ENCODE results near the gene TH. TPM values are rescaled to one million over a fixed set of nuclear protein-coding genes. Genes with fewer than 3 reads are reported as not detected.

TH gene
- total RNA-seq, 2 experiments from 2014 or later: not detected

DNA sequence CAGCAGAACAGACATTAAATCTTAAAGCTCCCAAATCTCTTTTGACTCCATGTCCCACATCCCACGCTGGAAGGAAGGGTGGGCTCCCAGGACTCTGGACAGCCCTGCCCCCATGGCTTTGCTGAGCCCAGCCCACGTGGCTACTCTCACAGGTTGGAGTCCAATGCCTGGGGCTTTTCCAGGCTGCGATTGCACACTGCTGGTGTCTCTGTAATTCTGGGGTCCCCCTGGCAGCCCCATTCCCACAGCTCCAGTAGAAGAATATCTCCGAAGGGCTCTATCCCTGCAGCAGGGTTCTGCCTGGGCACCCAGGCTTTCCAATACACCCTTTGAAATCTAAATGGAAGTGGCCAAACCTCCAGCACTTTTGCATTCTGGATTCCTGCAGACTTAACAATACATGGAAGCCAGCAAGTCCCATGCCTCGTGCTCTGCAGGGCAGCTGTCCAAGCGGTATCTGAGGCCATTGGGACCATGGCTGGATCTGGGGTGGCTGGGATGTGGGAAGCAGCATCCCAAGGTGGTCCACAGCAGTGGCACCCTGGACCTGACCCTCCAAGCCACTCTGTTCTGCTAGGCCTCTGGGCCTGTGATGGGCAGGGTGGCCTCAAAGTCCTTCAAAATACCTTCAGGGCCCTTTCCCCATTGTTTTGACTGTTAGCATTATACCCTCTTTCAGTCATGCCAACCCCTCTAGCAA is 47.9 kb upstream of the TH start:
- intact Hi-C loops (cut with micrococcal nuclease; ENCODE audit: unreplicated experiment): no loop called here
- DNase-seq (ENCODE audit: low spot score): no peak
- POLR2A ChIA-PET: no interaction called here
- Histone ChIP-seq H4K20me1 (ENCODE audit: insufficient read depth, low read length) (no peaks in the 10 kb centered on the region), H3K4me1 (ENCODE audit: insufficient read depth, low read length, poor library complexity, severe bottlenecking) (no peaks in the 10 kb centered on the region), H3K79me2 (ENCODE audit: insufficient read depth, low read depth, low read length) (no peaks in the 10 kb centered on the region), H3K4me3 (ENCODE audit: low read depth, low read length, poor library complexity, severe bottlenecking) (no peak overlapping the region), H3K4me2 (ENCODE audit: low read length) (no peak overlapping the region), H3K9me3 (ENCODE audit: low read length) (no peaks in the 10 kb centered on the region), H3K36me3 (ENCODE audit: insufficient read depth, low read length) (no peaks in the 10 kb centered on the region), H3K9me2 (ENCODE audit: insufficient read depth, low read length) (no peaks in the 10 kb centered on the region), H2AFZ (ENCODE audit: low read length) (no peak overlapping the region), H3K27ac (ENCODE audit: low read depth, low read length, poor library complexity, severe bottlenecking) (no peak overlapping the region)
- CTCF ChIA-PET (ENCODE audit: unreplicated experiment): no interaction called here
- TF ChIP-seq, protein P1, sequence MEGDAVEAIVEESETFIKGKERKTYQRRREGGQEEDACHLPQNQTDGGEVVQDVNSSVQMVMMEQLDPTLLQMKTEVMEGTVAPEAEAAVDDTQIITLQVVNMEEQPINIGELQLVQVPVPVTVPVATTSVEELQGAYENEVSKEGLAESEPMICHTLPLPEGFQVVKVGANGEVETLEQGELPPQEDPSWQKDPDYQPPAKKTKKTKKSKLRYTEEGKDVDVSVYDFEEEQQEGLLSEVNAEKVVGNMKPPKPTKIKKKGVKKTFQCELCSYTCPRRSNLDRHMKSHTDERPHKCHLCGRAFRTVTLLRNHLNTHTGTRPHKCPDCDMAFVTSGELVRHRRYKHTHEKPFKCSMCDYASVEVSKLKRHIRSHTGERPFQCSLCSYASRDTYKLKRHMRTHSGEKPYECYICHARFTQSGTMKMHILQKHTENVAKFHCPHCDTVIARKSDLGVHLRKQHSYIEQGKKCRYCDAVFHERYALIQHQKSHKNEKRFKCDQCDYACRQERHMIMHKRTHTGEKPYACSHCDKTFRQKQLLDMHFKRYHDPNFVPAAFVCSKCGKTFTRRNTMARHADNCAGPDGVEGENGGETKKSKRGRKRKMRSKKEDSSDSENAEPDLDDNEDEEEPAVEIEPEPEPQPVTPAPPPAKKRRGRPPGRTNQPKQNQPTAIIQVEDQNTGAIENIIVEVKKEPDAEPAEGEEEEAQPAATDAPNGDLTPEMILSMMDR (conservative IDR thresholded peaks at IDR 0.05; ENCODE audit: low read length): no peak
- TF ChIP-seq EZH2phosphoT487 (IDR thresholded peaks at IDR 0.05; ENCODE audit: borderline replicate concordance, low read depth, low read length): no peak
- no TSS peak for BruUV-seq (replicated peaks)

DNA sequence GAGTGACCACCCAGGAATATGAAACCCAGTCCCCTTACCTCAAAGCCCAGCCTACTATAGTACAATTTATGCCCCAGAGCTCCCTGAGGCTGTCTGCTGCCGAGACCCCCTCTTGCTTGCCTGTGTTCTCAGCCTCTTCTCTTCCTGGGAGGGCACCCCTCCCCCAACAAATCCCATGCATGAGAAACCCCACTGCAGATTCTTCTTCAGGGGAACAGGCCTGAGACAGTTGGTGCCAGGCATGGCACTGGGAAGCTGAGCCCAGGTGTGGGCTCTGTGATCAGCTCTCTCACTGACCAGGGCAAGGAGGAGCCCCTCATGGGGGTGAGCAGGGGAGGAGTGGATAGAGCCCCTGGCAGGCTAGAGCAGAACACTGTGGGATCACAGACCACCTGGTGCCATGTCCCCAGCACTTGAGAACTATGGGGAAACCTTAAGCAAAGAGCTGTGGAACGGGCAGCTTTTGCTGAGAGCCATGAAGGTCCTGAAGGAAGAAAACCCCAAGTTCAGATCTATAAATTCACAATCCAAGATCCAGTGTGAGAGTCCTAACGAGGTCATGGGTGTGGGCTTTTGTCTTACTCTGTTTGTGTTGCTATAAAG is 46.5 kb upstream of the TH start:
- TF ChIP-seq EZH2phosphoT487 (IDR thresholded peaks at IDR 0.05; ENCODE audit: borderline replicate concordance, low read depth, low read length): no peak
- TF ChIP-seq, protein P1 (conservative IDR thresholded peaks at IDR 0.05; ENCODE audit: low read length): no peak
- intact Hi-C loops (cut with micrococcal nuclease; ENCODE audit: unreplicated experiment): no loop called here
- ChIA-PET CTCF (ENCODE audit: unreplicated experiment) (no interaction called here), POLR2A (no interaction called here)
- no peak for DNase-seq (ENCODE audit: low spot score)
- Histone ChIP-seq H4K20me1 (ENCODE audit: insufficient read depth, low read length) (no peaks in the 10 kb centered on the region), H3K9me2 (ENCODE audit: insufficient read depth, low read length) (no peaks in the 10 kb centered on the region), H2AFZ (ENCODE audit: low read length) (no peak overlapping the region), H3K79me2 (ENCODE audit: insufficient read depth, low read depth, low read length) (no peaks in the 10 kb centered on the region), H3K27ac (ENCODE audit: low read depth, low read length, poor library complexity, severe bottlenecking) (no peak overlapping the region), H3K4me3 (ENCODE audit: low read depth, low read length, poor library complexity, severe bottlenecking) (no peak overlapping the region), H3K4me2 (ENCODE audit: low read length) (no peak overlapping the region), H3K4me1 (ENCODE audit: insufficient read depth, low read length, poor library complexity, severe bottlenecking) (no peaks in the 10 kb centered on the region), H3K36me3 (ENCODE audit: insufficient read depth, low read length) (no peaks in the 10 kb centered on the region), H3K9me3 (ENCODE audit: low read length) (no peaks in the 10 kb centered on the region)
- no TSS peak for BruUV-seq (replicated peaks)

Data from OCI-LY7 (cell line).